Fibroblast of gingiva (primary cell): Measurements from ENCODE around the gene LNX1.

ENCODE experiments used
- DNase-seq: peaks from one replicate; pipeline ENCODE4 v3.0.0-alpha.2; 2011; ENCODE audit warnings: low read depth

LNX1 gene

GRCh38 chr4:53571936-53572599 lies 19.2 kb downstream of the LNX1 start:
- DNase-seq = no peak

- no peak for DNase-seq
These were observed 27.5 kb downstream of the LNX1 start for GRCh38 chr4:53563824-53564223.

GRCh38 chr4:53562409-53562808 lies 28.9 kb downstream of the LNX1 start:
- DNase-seq = no peak

- DNase-seq = no peak
These were observed 32.2 kb downstream of the LNX1 start for GRCh38 chr4:53559021-53559620.

GRCh38 chr4:53558065-53558801 lies 33.1 kb downstream of the LNX1 start:
- DNase-seq = peak; percentile 35

- DNase-seq = no peak
These were observed 33.6 kb downstream of the LNX1 start for GRCh38 chr4:53557669-53558064.

- DNase-seq = no peak
These were observed 34.6 kb downstream of the LNX1 start for GRCh38 chr4:53556651-53557050.

- DNase-seq = no peak
These were observed 37.6 kb downstream of the LNX1 start for GRCh38 chr4:53553486-53554210.

- DNase-seq = no peak
These were observed 38.6 kb downstream of the LNX1 start for GRCh38 chr4:53552711-53553110.

- no peak for DNase-seq
These were observed 39.3 kb downstream of the LNX1 start for GRCh38 chr4:53551958-53552357.

- DNase-seq = no peak
These were observed 39.9 kb downstream of the LNX1 start for GRCh38 chr4:53551281-53551864.

GRCh38 chr4:53548662-53549061 lies 42.6 kb downstream of the LNX1 start:
- DNase-seq = no peak

GRCh38 chr4:53547983-53548382 lies 43.3 kb downstream of the LNX1 start:
- DNase-seq = peak; percentile 60

- DNase-seq = peak; percentile 58
These were observed 45.2 kb downstream of the LNX1 start for GRCh38 chr4:53545942-53546581.

GRCh38 chr4:53545273-53545672 lies 46.0 kb downstream of the LNX1 start:
- no peak for DNase-seq

- peak; percentile 30 for DNase-seq
These were observed 47.7 kb downstream of the LNX1 start for GRCh38 chr4:53543561-53543960.

- DNase-seq = peak; percentile 94
These were observed 49.6 kb downstream of the LNX1 start for GRCh38 chr4:53541577-53542206.

- DNase-seq = no peak
These were observed 52.5 kb downstream of the LNX1 start for GRCh38 chr4:53538756-53539155.

- DNase-seq = no peak
These were observed 53.7 kb downstream of the LNX1 start for GRCh38 chr4:53537606-53538005.

- no peak for DNase-seq
These were observed 55.0 kb downstream of the LNX1 start for GRCh38 chr4:53536328-53536727.

- no peak for DNase-seq
These were observed 55.7 kb downstream of the LNX1 start for GRCh38 chr4:53535567-53535966.
